HFF-Myc (cell line): ENCODE results near the gene ARMH4.

Experiments
- DNase-seq: peaks from one replicate; pipeline ENCODE4 v3.0.0-alpha.2; 2011; ENCODE audit warnings: low read depth; ENCODE audit errors: extremely low read depth
- H3K4me3 ChIP-seq: replicated peaks from 2 replicates; pipeline ENCODE4 v1.5.1; 2011; ENCODE audit warnings: low read depth, mild to moderate bottlenecking, control low read depth, low read length
- TF ChIP-seq, protein P1 (sequence below): IDR thresholded peaks from 2 replicates; pipeline ENCODE4 v1.5.1; 2012; ENCODE audit warnings: mild to moderate bottlenecking, low read depth, low read length, control low read depth; ENCODE audit errors: missing control alignments

ARMH4 gene

DNA sequence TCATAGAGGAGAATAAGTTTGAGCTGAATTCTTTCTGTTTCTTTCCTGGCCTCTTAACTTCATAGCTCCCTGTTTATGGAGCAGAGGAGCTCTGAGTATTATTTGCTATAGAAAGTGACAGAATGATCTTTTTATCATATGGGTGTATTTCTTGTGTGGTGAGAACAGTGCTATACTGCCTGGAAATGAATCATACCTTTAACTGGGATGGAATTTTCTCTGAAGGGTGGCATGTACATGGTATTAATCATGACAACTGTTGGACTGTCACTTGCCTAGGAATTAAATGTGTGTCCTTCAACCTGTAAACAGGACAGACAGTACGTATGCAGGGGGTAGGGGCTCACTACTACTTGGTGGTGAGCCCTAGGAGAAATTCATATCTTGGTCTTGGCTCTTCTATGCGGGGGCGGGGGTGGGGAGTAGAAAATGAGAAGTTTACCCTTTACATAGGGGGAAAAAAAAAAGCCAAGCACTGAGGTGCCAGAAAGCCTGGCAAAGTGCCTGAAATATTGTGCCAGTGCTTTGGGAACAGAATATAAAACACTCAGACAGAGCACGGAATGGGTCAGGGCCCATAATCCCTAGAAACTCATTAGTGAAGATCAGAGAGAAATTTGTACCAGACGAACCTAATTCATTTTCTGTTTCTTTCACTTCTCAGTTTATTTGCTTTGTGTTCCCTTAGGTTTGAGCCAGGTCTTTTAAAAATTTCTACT, 33.8 kb downstream of the ARMH4 start:
- TF ChIP-seq, protein P1, sequence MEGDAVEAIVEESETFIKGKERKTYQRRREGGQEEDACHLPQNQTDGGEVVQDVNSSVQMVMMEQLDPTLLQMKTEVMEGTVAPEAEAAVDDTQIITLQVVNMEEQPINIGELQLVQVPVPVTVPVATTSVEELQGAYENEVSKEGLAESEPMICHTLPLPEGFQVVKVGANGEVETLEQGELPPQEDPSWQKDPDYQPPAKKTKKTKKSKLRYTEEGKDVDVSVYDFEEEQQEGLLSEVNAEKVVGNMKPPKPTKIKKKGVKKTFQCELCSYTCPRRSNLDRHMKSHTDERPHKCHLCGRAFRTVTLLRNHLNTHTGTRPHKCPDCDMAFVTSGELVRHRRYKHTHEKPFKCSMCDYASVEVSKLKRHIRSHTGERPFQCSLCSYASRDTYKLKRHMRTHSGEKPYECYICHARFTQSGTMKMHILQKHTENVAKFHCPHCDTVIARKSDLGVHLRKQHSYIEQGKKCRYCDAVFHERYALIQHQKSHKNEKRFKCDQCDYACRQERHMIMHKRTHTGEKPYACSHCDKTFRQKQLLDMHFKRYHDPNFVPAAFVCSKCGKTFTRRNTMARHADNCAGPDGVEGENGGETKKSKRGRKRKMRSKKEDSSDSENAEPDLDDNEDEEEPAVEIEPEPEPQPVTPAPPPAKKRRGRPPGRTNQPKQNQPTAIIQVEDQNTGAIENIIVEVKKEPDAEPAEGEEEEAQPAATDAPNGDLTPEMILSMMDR, result no peak
- DNase-seq, result no peak
- H3K4me3 ChIP-seq, result no peak overlapping the region

DNA sequence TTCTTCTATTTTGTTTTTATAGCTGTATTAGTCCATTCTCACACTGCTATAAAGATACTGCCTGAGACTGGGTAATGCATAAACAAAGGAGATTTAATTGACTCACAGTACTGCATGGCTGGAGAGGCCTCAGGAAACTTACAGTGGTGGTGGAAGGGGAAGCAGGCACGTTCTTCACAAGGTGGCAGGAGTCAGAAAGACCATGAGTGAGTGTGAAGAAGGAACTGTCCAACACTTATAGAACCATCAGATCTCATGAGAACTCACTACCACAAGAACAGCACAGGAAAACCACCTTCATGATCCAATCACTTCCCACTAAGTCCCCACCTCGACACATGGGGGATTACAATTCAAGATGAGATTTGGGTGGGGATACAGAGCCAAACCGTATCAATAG, 42.3 kb downstream of the ARMH4 start:
- H3K4me3 ChIP-seq, result no peak overlapping the region
- TF ChIP-seq, protein P1, result no peak
- DNase-seq, result no peak

DNA sequence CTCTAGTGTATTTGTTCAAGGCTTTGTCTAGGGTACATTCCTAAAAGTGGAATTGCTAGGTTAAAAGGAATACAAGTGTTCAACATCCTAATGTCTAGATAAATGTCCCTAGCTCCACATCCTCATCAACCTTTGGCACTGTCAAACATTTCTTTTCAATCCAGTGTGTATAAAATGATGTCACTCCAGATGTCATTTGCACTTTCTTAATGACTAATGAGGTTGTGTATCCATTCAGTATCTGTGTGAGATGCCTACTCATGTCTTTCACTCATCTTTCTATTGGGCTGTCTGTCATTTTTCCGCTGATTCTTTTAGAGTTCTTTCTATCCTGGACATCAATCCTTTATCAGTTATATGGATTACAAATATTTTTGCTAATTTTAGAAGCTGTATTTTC, 43.3 kb downstream of the ARMH4 start:
- DNase-seq, result no peak
- no peak overlapping the region for H3K4me3 ChIP-seq
- TF ChIP-seq, protein P1, result no peak

DNA sequence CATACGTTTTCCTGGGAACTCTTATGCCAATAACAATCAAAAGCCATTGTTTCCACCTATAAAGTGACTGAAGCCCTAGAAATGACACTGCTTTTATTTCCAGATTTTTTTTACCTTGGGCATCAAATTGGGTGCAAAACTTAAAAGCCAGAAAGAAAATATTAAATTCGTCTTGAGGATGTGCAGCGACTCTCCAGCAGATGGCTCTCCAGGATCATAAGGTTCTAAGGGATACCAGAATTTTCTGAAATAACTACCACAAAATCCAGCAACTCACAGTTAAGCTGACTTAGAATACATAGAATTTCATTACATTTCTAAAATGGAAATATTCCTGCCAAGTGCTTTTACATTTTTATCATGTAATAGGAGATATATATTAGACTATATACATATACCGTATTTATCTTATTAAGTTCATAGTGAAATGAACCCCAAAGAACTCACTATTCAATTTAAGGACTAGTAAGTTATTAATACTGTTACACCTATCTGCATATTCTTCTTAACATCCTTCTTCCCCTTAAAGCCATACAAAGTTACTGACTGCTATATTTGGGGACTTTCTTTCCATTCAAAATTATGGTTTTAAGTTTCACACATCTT, 44.0 kb downstream of the ARMH4 start:
- H3K4me3 ChIP-seq, result no peak overlapping the region
- TF ChIP-seq, protein P1, result peak; percentile 71
- DNase-seq, result peak; percentile 39

DNA sequence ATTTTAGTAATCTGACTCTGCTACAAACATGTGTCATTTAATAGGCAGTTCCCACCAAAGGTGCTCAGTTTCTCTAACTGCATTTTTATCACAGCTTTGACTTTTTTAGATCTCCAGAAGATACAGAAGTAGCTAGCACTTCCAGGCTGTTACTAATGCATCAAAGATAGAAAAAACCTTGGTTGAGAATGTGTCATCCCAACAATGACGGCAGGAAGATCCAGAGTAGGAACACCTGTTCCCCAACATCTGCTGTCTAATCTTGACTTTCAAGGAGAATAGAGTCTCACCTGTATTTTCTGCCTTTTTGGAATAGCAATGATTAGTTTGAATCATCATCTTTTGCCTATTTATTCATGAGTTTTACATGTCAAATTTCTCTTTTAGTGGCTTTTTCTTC, 45.0 kb downstream of the ARMH4 start:
- TF ChIP-seq, protein P1, result no peak
- no peak overlapping the region for H3K4me3 ChIP-seq
- no peak for DNase-seq

DNA sequence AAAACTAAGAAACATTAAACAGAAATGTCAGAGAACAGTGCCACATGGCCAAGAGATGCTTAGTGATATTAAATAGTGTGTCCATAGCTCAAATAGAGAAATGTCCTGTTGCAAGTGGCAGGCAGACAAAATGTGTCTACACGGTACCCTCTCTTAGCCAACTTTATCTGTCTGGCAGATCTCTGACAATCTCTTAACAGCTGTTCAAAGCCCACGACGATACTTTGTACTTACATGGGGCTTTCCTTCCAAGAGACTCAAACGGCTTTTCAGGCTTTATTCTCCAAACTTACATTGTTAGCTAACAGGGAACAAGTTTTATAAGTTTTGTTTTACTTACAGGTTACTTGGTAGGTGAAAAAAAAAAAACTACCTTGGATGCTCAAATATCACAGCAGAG, 45.6 kb downstream of the ARMH4 start:
- TF ChIP-seq, protein P1, result no peak
- no peak overlapping the region for H3K4me3 ChIP-seq
- no peak for DNase-seq
